Osteoblast (primary cell): ENCODE data around the gene GALNS. TPM values are rescaled to one million over a fixed set of nuclear protein-coding genes. Genes with fewer than 3 reads are reported as not detected.

Source experiments
- DNase-seq: peaks from one replicate; pipeline ENCODE4 v3.0.0; 2011; ENCODE audit warnings: low spot score, mixed read lengths; ENCODE audit not compliant: insufficient read length; ENCODE audit errors: missing footprints
- H2AFZ ChIP-seq: 2 replicates; pipeline ENCODE4 v1.6.0; 2011; ENCODE audit warnings: mild to moderate bottlenecking, low read length
- H3K27ac ChIP-seq: 2 replicates; pipeline ENCODE4 v1.5.1; 2011; ENCODE audit warnings: mild to moderate bottlenecking, low read depth, low read length, moderate library complexity
- H3K27me3 ChIP-seq: 2 replicates; pipeline ENCODE4 v1.6.0; 2012; ENCODE audit warnings: mild to moderate bottlenecking, control low read depth, inconsistent platforms, low read length, moderate library complexity; ENCODE audit not compliant: insufficient read depth
- H3K36me3 ChIP-seq: 2 replicates; pipeline ENCODE4 v1.5.1; 2011; ENCODE audit warnings: mild to moderate bottlenecking, low read length, control low read depth, moderate library complexity; ENCODE audit not compliant: insufficient read depth
- H3K4me1 ChIP-seq: 2 replicates; pipeline ENCODE4 v1.5.1; 2011; ENCODE audit warnings: mild to moderate bottlenecking, low read length, control low read depth, moderate library complexity; ENCODE audit not compliant: insufficient read depth
- H3K4me2 ChIP-seq: 2 replicates; pipeline ENCODE4 v1.6.0; 2011; ENCODE audit warnings: mild to moderate bottlenecking, low read length; ENCODE audit not compliant: insufficient read depth
- H3K4me3 ChIP-seq: fragments of 200-600 bp; sonication (generic); 3 replicates; pipeline ENCODE4 v1.5.1; 2012; ENCODE audit warnings: mild to moderate bottlenecking, low read length, inconsistent platforms; ENCODE audit not compliant: insufficient read depth
- H3K79me2 ChIP-seq: 2 replicates; pipeline ENCODE4 v1.6.0; 2012; ENCODE audit warnings: mild to moderate bottlenecking, low read length, control low read depth, inconsistent platforms; ENCODE audit not compliant: insufficient read depth
- H3K9me3 ChIP-seq: 2 replicates; pipeline ENCODE4 v1.5.1; 2011; ENCODE audit warnings: low read depth, low read length, control low read depth
- H4K20me1 ChIP-seq: 2 replicates; pipeline ENCODE4 v1.6.0; 2012; ENCODE audit warnings: mild to moderate bottlenecking, low read length, control low read depth; ENCODE audit not compliant: insufficient read depth
- total RNA-seq: library from RNA; depleted of rRNA; stranded (reverse); fragments of >200 nt; gene quantifications from 2 replicates; pipeline ENCODE4 v1.2.3, GENCODE V29; 2012
- TF ChIP-seq, protein P1 (sequence below): IDR thresholded peaks from 2 replicates; pipeline ENCODE4 v1.5.1; 2011; ENCODE audit warnings: mild to moderate bottlenecking, low read depth, low read length, moderate library complexity; ENCODE audit errors: extremely low read depth

Gene GALNS
- total RNA-seq, 1 donor = 48.1 TPM

DNA sequence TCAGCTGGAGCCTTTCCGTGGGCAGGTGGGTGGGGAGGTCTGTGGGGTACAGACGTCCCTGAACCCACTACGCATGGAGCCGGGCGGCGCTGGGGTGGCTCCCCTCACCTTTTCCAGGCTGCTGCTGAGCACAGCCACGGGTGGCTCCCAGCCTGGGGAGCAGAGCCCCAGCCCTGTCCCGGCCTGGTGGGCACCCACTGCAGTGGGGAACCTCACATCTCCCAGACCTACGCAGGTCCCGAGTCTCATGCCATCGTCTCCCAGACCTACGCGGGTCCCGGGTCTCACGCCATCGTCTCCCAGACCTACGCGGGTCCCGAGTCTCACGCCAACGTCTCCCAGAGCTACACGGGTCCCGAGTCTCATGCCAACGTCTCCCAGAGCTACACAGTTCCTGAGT, 28.0 kb downstream of the GALNS start:
- Histone ChIP-seq H3K36me3 (no peaks in the 10 kb centered on the region), H3K9me3 (no peaks in the 10 kb centered on the region), H3K4me1 (no peaks in the 10 kb centered on the region), H3K79me2 (no peaks in the 10 kb centered on the region), H3K4me2 (no peak overlapping the region), H2AFZ (no peak overlapping the region), H3K4me3 (no peak overlapping the region), H4K20me1 (no peaks in the 10 kb centered on the region), H3K27me3 (no peaks in the 10 kb centered on the region), H3K27ac (no peak overlapping the region)
- TF ChIP-seq, protein P1, sequence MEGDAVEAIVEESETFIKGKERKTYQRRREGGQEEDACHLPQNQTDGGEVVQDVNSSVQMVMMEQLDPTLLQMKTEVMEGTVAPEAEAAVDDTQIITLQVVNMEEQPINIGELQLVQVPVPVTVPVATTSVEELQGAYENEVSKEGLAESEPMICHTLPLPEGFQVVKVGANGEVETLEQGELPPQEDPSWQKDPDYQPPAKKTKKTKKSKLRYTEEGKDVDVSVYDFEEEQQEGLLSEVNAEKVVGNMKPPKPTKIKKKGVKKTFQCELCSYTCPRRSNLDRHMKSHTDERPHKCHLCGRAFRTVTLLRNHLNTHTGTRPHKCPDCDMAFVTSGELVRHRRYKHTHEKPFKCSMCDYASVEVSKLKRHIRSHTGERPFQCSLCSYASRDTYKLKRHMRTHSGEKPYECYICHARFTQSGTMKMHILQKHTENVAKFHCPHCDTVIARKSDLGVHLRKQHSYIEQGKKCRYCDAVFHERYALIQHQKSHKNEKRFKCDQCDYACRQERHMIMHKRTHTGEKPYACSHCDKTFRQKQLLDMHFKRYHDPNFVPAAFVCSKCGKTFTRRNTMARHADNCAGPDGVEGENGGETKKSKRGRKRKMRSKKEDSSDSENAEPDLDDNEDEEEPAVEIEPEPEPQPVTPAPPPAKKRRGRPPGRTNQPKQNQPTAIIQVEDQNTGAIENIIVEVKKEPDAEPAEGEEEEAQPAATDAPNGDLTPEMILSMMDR = no peak
- DNase-seq = no peak

DNA sequence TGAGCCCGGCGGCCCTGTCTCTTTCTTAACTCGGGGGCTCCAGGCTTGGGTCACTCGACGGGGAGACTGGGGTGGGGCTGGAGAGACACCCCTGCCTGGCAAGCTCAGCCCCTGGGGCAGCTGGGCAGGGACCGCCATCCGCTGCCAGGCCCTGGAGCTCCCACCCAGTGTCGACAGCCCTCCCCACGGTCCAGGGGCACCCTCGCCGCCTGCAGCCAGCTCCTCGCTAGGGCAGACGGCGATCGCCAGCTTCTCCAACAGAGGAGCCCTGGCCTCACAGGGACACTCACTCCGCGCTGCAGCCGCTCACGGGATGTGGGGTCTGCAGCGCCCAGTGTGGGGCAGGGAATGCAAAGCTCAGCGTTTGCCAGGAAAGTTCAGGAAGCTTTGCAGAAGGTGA, 29.0 kb downstream of the GALNS start:
- H3K27me3 ChIP-seq = no peaks in the 10 kb centered on the region
- no peak overlapping the region for H3K4me3 ChIP-seq
- no peaks in the 10 kb centered on the region for H3K4me1 ChIP-seq
- no peak overlapping the region for H2AFZ ChIP-seq
- no peaks in the 10 kb centered on the region for H3K79me2 ChIP-seq
- H3K27ac ChIP-seq = no peak overlapping the region
- no peaks in the 10 kb centered on the region for H4K20me1 ChIP-seq
- no peaks in the 10 kb centered on the region for H3K9me3 ChIP-seq
- TF ChIP-seq, protein P1 = no peak
- no peak for DNase-seq
- H3K36me3 ChIP-seq = no peaks in the 10 kb centered on the region
- no peak overlapping the region for H3K4me2 ChIP-seq

DNA sequence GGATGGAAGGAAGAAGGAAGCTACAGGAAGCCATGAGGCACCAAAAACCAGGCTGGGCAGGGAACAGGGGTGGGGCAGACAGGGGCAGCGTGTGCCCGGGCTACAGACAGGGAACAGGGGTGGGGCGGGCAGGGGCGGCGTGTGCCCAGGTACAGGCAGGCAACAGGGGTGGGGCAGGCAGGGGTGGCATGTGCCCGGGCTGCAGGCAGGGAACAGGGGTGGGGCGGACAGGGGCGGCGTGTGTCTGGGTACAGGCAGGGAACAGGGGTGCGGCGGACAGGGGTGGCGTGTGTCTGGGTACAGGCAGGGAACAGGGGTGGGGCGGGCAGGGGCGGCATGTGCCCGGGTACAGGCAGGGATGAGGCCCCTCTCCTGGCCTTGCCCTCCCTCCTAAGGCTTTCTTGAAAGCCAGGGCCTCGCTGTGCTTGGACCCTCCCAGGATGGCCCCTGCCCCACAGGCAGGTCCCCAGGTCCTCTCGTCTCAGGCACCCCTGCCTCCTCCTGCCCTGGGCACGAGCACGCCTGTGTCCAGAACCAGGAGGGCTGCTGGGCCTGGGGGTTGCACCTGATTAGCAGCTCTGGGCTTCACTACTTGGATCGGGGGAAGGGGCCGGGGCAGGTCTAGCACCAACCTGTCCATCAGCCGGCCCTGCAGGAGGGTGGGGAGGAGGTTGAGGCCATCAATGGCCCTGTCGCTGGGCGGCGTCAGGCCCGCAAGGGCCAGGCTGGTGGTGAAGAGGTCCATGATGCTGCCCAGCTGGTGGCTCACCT, 30.5 kb downstream of the GALNS start:
- Histone ChIP-seq H3K4me2 (no peak overlapping the region), H3K27ac (no peak overlapping the region), H3K4me1 (no peaks in the 10 kb centered on the region), H3K79me2 (no peaks in the 10 kb centered on the region), H3K27me3 (no peaks in the 10 kb centered on the region), H4K20me1 (no peaks in the 10 kb centered on the region), H3K9me3 (no peaks in the 10 kb centered on the region), H3K4me3 (no peak overlapping the region), H2AFZ (no peak overlapping the region), H3K36me3 (no peaks in the 10 kb centered on the region)
- DNase-seq = no peak
- TF ChIP-seq, protein P1 = no peak

DNA sequence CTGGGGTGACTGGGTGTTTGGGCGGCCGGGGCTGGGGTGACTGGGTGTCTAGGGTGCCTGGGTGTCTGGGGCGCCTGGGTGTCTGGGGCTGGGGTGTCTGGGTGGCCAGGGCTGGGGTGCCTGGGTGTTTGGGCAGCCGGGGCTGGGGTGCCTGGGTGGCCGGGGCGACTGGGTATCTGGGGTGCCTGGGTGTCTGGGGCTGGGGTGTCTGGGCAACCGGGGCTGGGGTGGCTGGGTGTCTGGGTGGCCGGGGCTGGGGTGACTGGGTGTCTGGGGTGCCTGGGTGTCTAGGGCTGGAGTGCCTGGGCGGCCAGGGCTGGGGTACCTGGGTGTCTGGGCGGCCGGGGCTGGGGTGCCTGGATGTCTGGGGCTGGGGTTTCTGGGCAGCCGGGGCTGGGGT, 31.6 kb downstream of the GALNS start:
- Histone ChIP-seq H3K4me2 (no peak overlapping the region), H3K79me2 (no peaks in the 10 kb centered on the region), H3K27ac (no peak overlapping the region), H2AFZ (no peak overlapping the region), H3K36me3 (no peaks in the 10 kb centered on the region), H3K27me3 (no peaks in the 10 kb centered on the region), H4K20me1 (no peaks in the 10 kb centered on the region), H3K9me3 (no peaks in the 10 kb centered on the region), H3K4me3 (no peak overlapping the region), H3K4me1 (no peaks in the 10 kb centered on the region)
- no peak for DNase-seq
- TF ChIP-seq, protein P1 = no peak
